ENCODE results near the gene LRRC27.

The LRRC27 gene

GRCh38 chr10:132392811-132393694 is 61.1 kb downstream of the LRRC27 start:
- DNase-seq = no peak

DNA sequence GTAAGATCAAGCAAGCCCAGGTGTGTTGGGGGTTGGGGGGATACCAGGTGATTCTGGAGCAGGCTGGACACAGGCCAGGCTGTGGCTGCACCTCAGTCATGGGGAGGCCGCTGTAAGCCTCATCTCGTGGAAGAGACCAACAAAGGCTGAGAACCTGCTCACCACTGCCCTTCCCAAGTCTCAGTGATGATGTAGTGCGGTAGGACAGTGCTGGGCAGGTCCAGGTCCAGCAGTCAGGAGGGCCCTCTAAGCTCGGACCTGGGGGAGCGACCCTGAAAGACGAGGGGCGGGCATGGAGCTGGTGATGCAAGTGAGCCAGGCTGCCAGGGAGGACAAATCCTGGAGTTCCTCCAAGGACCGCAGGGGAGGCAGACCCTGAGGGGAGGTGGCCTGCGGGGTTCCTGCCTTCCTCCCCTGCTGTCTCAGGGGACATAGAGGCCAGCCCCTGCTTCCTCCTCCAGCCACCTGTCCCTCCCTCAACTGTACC is 61.7 kb downstream of the LRRC27 start:
- no peak for DNase-seq

- no peak for DNase-seq
Measured at GRCh38 chr10:132394201-132394811, 62.3 kb downstream of the LRRC27 start.

GRCh38 chr10:132394936-132395703 is 63.1 kb downstream of the LRRC27 start:
- DNase-seq = no peak

DNA sequence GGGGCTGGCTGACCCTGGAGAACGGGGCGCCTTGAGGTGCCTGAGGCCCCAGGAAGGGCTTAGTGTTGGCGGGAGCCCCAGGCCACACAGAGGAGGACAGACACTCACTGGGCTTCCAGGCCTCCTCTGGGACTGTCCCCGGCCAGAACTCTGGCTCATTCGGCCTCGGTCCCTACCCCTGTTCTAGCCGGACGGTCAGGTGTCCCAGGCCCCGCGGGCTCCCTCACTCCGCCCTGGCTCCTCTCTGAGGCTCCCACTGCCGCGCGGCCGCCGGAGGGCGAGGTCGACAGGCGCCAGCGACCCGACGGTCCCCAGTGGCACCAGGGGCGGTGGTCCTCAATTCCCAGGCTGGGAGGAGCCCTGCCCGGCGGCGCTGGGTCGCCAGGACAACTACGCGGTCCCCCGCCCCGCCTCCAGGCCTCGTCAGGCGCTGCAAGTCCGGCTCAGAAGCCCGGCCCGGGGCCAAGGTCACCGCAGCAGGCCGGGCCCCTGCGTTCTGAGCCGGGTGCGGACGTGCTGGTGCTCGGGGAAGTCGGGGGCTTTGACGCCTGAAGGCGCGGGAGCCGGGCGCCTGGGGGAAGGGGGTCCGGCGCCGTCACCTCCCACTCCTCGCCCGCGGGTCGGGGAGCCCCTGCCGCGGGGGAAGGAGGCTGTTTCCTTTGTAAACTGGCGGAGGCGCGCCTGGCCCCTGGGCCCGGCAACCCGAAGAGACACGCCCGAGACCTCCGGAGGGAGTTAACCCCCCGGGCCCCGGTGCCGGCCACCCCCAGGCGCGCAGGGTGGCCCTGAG is 63.9 kb downstream of the LRRC27 start:
- no peak for DNase-seq

- no peak for DNase-seq
Measured at GRCh38 chr10:132396494-132397035, 64.6 kb downstream of the LRRC27 start.

DNA sequence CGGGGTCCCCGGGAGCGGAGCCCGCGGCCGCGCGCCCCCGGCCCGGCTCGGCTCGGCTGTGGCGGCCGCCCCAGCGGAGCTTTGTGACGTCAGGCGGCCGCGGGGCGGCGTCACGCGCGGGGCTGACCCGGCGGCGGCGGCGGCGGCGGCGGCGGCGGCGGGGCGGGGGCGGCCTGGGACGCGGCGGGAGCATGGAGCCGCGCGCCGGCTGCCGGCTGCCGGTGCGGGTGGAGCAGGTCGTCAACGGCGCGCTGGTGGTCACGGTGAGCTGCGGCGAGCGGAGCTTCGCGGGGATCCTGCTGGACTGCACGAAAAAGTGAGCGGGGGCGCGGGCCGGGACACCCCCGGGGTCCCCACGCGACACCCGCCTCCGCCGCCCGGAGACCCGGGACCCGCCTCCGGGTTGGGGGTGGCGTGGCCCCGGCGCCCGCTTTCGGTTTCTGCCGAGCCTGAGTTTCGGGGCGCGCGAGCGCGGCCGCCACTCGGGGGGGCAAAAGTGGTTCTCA is 65.1 kb downstream of the LRRC27 start, which contains the start of gene PWWP2B:
Gene PWWP2B, plus strand, starts transcription at position 165 of the 506 bp plus-strand sequence. Its CDS starts 27 bp downstream, at position 192.
- DNase-seq = no peak

GRCh38 chr10:132397671-132398565 is 65.9 kb downstream of the LRRC27 start:
- DNase-seq = no peak

GRCh38 chr10:132398566-132398991 is 66.6 kb downstream of the LRRC27 start:
- no peak for DNase-seq

- DNase-seq = no peak
Measured at GRCh38 chr10:132399117-132400035, 67.4 kb downstream of the LRRC27 start.

- no peak for DNase-seq
Measured at GRCh38 chr10:132400041-132400546, 68.1 kb downstream of the LRRC27 start.

DNA sequence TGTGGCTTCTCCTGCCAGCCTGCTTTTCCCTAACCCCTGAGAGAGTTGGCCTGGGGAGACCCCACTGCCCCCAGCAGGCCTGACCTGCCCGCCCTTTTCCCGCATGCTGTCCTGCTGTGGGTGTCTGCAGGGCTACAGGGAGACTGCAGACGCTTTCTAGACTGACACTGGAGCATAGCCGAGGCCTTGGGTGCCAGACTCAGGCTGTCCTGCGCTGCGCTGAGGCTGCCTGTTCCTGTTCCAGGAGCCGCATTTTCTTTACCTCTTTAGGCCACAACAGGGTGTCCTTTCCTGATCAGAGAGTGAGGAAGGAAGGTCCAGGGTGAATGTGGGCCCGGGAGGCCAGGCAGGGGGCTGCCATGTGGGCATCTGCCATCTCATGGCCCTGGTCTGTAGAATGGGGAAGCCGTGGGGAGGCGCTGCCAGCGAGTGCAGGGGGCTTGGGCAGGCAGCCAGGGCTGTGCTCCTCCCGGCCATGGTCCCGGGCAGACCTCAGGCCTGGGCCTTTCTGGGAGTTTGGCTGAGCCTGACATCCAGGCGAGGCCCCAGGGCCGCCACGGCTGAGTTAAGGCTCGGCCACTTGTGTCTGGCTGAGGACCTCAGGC is 68.7 kb downstream of the LRRC27 start:
- no peak for DNase-seq

- DNase-seq = no peak
Measured at GRCh38 chr10:132401401-132402118, 69.6 kb downstream of the LRRC27 start.

- no peak for DNase-seq
Measured at GRCh38 chr10:132402781-132403241, 70.8 kb downstream of the LRRC27 start.

DNA sequence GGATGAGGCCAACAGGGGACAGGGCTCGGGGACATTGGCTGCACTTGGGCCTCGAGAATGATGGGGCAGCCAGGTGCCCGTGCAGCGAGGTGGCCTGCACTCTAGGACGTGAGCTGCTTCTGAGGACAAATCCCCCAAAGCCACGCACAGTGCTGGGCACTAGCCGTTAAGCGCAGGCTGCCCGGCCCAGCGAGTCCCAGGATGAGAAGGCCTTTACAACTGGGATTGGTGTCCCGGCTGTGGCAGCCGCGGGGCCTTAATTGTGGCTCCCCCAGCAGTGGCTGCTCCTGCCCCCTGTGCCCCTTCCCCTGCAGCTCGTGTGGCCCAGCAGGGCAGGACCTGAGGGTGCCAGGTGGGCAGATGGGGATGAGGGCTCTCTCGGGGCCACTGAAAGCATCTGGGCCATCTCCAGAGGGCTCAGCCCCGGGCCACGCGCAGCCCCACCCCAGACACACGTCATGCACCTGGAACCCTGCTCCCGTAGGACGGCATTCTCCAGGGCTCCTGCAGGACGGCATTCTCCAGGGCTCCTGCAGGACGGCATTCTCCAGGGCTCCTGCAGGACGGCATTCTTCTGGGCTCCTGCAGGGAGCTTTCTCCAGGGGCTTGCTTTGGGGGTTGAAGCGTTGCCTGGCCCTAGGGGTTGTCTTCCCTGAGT is 71.6 kb downstream of the LRRC27 start:
- DNase-seq = no peak

- DNase-seq = no peak
Measured at GRCh38 chr10:132404169-132404880, 72.3 kb downstream of the LRRC27 start.
